GM19238 (cell line): ENCODE measurements around the gene PTRH1.
A peak's percentile ranks its signal among the peaks of the same experiment; 100 is the strongest.

Source experiments
- DNase-seq: peaks from one replicate; pipeline ENCODE4 v3.0.0; 2011; ENCODE audit warnings: low spot score; ENCODE audit not compliant: insufficient read length

The PTRH1 gene

DNA sequence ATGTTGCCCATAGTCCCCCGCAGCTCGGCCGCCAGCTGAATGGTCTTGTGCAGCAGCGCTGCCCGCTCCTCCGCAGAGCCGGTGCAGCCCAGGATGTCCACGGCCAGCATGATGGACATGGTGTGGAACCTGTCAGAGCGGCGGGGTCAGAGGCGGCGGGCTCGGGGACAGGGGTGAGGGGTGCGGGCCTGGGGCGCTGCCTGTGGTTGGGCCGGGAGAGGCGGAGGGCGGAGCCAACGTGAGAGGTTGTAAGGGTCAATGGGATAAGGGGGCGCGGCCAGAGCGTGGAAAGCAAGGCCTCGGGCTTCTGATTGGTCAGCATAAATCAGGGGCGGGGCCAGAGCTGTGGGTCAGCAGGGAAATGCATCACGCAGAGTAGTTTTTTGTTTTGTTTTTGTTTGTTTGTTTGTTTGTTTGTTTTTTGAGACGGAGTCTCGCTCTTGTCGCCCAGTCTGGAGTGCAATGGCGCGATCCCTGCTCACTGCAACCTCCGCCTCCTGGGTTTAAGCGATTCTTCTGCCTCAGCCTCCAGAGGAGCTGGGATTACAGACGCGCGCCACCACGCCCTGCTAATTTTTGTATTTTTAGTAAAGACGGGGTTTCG, 26.5 kb upstream of the PTRH1 start:
- DNase-seq, result no peak

DNA sequence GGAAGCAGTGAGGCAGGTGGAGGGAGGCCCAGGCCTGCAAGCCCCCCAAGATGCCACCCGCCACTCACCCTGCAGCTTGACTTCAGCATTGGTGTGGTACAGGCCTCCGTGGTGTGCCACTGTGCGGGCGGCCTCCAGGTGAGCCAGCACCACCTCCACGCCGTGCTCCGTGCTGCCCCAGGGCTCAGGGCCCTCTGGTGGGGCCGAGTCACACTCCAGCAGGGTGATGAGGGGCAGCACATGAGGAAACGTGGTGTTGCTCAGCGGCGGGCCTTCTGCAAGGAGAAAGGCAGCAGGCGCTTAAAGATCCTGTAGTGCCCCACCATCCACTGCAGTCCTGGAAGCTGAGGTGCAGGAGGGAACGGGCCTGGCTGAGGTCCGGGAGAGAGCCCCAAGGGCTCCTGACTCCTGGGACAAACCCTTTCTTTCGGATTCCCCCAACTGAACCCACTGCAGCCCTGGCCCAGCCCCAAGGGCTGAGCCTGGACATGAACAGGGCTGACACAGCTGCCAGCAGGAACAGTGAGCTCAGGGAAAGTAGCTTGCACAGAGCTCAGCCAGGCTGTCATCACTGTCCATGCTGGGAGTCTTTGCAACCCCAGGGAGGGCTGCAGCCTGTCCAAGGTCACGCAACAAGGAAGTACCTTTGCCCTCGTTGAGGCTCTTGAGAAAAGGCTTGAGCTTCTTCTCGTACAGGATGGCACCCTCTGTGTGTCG, 24.3 kb upstream of the PTRH1 start:
- DNase-seq, result no peak

GRCh38 chr9:127738666-127739065, 23.2 kb upstream of the PTRH1 start:
- DNase-seq, result no peak

DNA sequence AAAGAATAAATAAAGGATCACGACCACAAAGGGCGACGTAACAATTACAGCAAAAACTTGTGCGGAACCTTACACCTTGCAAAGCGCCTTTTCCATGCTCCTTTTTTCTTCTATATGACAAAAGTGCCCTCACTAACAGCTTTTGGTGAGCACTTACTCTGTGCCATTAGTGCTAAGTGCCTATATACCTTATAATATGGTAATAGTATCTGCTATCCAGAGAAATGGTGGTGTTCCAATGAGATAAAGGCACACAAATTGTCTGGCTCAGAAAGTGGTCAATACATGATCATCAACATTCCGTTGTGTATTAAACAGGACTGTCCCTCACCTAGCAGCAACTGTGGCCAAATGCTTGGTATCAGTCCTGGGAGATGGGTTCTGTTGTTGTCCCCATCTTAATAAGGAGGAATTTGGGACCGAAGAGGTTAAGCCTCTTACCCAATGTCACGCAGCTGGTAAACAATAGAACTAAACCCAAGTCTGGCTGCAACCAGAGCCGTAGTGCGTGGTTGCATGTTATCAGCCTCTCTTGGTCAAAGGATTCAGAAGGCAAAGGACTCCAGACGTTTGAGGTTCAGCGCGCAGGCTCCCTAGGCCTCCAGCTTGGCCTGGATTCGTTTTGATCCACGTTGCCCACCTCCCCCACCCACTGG, 20.2 kb upstream of the PTRH1 start:
- no peak for DNase-seq

DNA sequence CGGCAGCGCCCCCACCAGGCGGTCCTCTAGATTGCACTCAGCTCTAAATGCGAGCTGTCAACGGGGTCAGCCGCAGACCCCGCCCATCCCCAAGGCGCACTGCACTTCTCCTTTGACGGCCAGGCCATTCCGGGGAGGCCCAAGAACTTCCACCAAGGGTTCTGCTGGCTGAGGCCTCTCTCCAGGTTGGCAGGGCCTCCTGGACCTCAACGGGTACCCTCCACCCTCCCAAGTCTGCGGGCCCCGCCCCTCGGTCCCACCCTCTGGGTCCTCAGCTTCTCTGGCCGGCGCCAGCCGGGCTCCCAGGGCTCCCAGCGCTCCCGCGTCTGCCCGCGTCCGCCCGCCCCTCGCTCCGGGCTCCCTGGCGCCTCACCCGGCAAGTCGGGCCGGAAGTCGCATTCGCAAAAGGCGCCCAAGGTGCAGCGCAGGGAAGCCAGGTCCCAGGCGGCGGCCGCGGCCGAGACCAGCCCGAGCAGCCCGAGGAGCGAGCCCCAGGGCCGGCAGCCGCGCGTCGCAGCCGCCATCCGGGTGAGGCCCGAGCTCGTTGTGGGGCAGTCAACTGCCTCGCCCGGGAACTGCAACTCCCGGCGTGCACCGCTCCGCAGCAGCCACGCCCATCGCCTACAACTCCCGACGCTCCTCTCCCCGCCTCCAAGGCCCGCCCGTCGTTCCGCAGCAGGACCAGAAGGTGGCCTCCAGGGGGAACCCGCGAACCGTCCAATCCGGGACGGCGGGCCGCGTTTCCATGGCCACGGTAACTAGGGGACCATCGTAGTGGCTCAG, 19.5 kb upstream of the PTRH1 start, which contains the start of gene TOR2A:
Gene TOR2A, minus strand, starts transcription at position 548 of the 783 bp plus-strand sequence. Its CDS starts 24 bp downstream, at position 524.
- peak; percentile 99 for DNase-seq

DNA sequence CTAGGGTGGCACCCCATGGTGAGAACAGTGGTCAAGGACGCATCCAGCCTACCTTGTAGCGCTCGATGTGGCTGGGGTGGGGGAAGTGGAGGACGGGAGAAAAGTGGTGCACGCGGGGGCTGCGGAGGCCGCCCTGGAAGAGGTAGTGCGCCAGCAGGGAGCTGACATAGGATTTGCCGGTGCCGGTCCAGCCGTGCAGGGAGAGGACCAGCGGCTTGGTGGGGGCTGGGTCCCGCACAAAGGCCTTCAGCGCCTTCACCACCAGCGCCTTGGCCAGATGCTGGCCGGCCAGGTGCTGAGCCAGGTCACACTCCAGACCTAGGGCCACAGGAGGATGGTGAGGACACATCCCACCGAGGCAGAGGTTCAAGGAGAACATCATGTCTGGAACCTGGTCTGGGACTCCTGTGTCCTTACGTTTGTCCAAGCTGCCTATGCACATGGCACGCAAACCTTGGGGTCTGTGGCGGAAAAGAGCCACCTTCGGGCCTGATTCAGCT, 18.8 kb upstream of the PTRH1 start:
- DNase-seq, result no peak

DNA sequence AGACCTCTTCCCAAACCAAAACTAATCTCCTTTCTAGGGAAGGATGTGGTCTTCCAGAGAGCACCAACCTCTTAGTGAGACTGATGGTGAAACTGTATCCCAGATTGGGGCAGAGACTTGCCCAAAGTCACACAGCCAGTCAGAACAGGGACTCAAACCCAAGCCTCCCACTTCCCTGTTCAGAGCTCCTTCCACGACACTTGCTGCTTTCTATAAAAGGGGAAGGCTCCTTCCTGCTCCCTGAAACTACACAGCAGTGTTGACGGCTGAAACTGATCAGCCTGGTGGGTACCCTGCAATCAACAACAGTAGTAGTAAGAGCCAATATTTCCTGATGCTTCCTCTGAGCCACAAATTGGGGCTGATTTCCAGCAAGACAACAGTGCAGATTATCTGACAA, 18.2 kb upstream of the PTRH1 start:
- no peak for DNase-seq

- no peak for DNase-seq
These were observed 17.0 kb upstream of the PTRH1 start for GRCh38 chr9:127732444-127732843.

DNA sequence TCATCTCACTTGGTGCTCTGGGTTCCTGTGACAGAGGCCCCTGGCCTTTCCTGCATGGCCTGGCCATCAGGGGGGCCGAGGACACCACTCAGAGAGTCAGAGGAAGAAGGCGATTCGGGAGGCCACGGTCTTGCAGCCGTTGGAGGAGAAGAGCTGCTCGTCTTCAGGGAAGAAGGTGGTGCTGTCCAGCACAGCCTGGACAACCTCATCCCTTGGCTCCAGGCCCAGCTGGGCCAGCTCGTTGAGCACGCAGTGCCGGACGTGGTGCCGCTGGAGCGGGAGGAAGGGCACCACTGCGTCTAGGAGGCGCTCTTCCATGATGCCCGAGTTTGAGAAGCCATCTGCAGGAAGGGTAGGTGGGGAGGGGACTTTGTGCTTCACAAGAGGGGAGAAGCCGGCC, 16.5 kb upstream of the PTRH1 start:
- no peak for DNase-seq

DNA sequence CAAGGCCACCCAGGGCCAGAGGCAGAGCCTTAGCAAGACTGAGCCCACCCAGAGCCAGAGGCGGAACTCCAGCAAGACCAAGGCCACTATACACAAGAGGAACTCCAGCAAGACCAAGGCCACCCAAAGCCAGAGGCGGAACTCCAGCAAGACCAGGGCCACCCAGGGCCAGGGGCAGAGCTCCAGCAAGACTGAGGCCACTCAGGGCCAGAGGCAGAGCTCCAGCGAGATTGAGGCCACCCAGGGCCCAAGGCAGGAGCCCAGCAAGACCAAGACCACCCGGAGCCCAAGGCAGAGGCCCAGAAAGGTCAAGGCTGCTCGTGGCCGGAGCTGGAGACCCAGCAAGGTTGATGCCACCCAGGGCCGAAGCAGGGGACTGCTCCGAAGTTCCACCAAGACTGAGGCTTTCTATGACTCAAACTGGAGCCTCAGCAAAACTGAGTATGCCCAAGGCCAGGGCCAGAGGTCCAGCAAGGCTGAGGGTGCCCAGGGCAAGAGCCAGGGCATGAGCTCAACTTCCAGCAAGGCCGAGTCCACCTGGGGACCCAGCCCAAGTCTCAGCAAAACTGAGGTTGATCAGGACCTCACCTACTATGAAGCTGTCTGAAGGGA, 15.4 kb upstream of the PTRH1 start:
- no peak for DNase-seq

GRCh38 chr9:127730262-127730661, 14.8 kb upstream of the PTRH1 start:
- DNase-seq, result no peak

- DNase-seq, result no peak
These were observed 14.2 kb upstream of the PTRH1 start for GRCh38 chr9:127729522-127730256.

- no peak for DNase-seq
These were observed 13.3 kb upstream of the PTRH1 start for GRCh38 chr9:127728808-127729207.

- DNase-seq, result no peak
These were observed 11.4 kb upstream of the PTRH1 start for GRCh38 chr9:127726871-127727270.

GRCh38 chr9:127724012-127724411, 8.5 kb upstream of the PTRH1 start:
- no peak for DNase-seq

GRCh38 chr9:127723444-127723843, 8.0 kb upstream of the PTRH1 start:
- no peak for DNase-seq

- no peak for DNase-seq
These were observed 7.5 kb upstream of the PTRH1 start for GRCh38 chr9:127723013-127723412.

DNA sequence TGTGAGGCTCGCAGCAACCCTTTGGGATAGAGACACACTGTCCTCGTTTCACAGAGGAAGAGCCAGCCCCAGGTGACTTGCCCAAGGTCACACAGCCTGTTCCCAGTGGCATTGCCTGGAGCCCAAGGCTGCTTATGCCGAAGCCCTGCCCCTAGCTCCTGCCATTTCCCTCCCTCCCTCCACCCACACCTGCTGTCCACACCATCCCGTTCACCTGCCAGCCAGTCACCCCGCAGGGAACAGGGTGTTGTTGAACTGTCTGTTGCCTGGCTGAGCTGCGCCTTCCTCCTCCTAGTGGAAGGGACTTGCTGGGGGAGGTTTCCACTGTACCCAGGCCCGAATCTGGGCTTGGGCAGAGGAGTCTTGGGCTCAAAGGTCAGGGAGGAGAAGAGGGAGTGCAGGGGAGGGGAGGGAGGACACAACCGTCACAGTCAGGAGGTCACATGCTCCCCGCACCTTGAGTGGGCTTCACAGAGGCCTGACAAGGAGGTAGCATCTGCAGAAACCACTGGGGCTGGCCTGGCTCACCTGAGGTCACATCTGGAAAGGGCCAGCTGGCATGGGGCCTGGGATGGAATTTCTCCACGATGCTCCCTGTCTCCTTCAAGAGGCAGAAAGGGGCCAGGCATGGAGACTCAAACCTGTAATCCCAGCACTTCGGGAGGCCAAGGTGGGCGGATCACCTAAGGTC, 6.7 kb upstream of the PTRH1 start:
- DNase-seq, result no peak

DNA sequence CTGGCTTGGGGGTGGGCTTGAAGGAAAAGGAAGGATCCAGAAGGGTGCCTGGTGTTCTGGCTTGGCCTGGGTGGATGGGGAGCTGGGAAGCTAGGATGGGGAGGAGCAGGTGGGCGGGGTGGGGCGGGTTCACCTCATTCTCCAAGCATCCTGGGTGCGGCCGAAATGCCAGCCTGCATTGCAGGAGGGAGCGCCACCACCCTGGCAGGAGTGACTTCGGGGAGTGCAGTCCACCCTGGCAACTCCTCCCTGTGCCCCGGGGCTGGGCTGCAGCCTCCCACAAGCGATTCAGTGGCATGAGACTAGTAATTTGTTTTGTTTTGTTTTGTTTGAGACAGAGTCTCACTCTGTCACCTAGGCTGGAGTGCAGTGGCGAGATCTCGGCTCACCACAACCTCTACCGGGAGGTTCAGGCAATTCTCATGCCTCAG, 5.9 kb upstream of the PTRH1 start:
- no peak for DNase-seq

DNA sequence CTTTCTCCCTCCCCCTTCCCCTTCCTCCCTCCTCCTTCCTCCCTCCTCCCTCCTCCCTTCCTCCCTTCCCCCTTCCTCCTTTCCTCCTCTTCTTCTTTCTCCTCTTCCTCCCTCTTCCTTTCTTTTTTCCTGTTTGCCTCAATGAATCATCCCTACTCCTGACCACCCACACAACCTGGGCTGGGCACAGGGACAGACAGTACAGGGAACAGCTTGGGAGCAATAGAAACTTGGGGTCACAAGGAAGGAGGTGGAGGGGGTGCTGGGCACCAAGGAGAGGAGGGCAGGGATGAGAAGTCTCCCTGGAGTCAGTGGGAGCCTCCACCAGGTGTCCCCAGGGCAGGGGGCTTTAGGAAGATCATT, 5.4 kb upstream of the PTRH1 start:
- DNase-seq, result no peak
